Endothelial cell (in vitro differentiated cells): ENCODE measurements around the gene SUSD1. TPM values are rescaled to one million over a fixed set of nuclear protein-coding genes. Genes with fewer than 3 reads are reported as not detected.

Source experiments
- DNase-seq: peaks from one replicate; pipeline ENCODE4 v3.0.0; 2021; ENCODE audit warnings: low spot score
- H3K27ac Mint-ChIP-seq: one replicate; pipeline ENCODE4 v1.8.0; 2021; ENCODE audit warnings: mixed read lengths, inconsistent platforms; ENCODE audit not compliant: unreplicated experiment
- H3K27me3 Mint-ChIP-seq: one replicate; pipeline ENCODE4 v1.8.0; 2021; ENCODE audit warnings: mild to moderate bottlenecking, moderate library complexity, mixed read lengths, inconsistent platforms; ENCODE audit not compliant: unreplicated experiment
- H3K36me3 Mint-ChIP-seq: one replicate; pipeline ENCODE4 v1.8.0; 2021; ENCODE audit warnings: mild to moderate bottlenecking, low read depth, mixed read lengths, inconsistent platforms; ENCODE audit not compliant: unreplicated experiment
- H3K4me1 Mint-ChIP-seq: one replicate; pipeline ENCODE4 v1.8.0; 2021; ENCODE audit warnings: mild to moderate bottlenecking, mixed read lengths, inconsistent platforms; ENCODE audit not compliant: unreplicated experiment
- H3K4me3 Mint-ChIP-seq: one replicate; pipeline ENCODE4 v1.8.0; 2021; ENCODE audit warnings: mild to moderate bottlenecking, mixed read lengths, inconsistent platforms; ENCODE audit not compliant: unreplicated experiment
- H3K9me3 Mint-ChIP-seq: one replicate; pipeline ENCODE4 v1.8.0; 2021; ENCODE audit warnings: mixed read lengths, inconsistent platforms; ENCODE audit not compliant: unreplicated experiment
- CTCF ChIP-seq: fragments of 200-600 bp; sonication (generic); IDR thresholded peaks from one replicate; pipeline ENCODE4 v1.5.0; 2021; ENCODE audit warnings: antibody characterized with exemption; ENCODE audit not compliant: unreplicated experiment
- total RNA-seq: library from RNA; stranded (reverse); fragmentation: NEBNext Ultra II Directional; extraction: Animal tissue kit (Norgen Biotek cat#: 25700); gene quantifications from one replicate; pipeline ENCODE4 v1.2.1, GENCODE V29; 2021; ENCODE audit not compliant: unreplicated experiment

The SUSD1 gene
- total RNA-seq, 1 donor from 2014 or later: 5.7 TPM

GRCh38 chr9:112017878-112018277, 157.2 kb downstream of the SUSD1 start:
- Mint-ChIP-seq H3K36me3 (no peaks in the 10 kb centered on the region), H3K27ac (no peak overlapping the region), H3K9me3 (no peaks in the 10 kb centered on the region), H3K4me3 (no peak overlapping the region), H3K27me3 (no peaks in the 10 kb centered on the region), H3K4me1 (no peaks in the 10 kb centered on the region)
- no peak for DNase-seq
- no peak for TF ChIP-seq CTCF

- Mint-ChIP-seq H3K36me3 (no peaks in the 10 kb centered on the region), H3K9me3 (no peaks in the 10 kb centered on the region), H3K4me3 (no peak overlapping the region), H3K27ac (no peak overlapping the region), H3K4me1 (no peaks in the 10 kb centered on the region), H3K27me3 (no peaks in the 10 kb centered on the region)
- TF ChIP-seq CTCF: no peak
- no peak for DNase-seq
These were observed 159.4 kb downstream of the SUSD1 start for GRCh38 chr9:112015736-112016135.

- Mint-ChIP-seq H3K4me1 (no peaks in the 10 kb centered on the region), H3K36me3 (no peaks in the 10 kb centered on the region)
- DNase-seq: no peak
These were observed 159.9 kb downstream of the SUSD1 start for GRCh38 chr9:112015149-112015548.

GRCh38 chr9:112013266-112013665, 161.8 kb downstream of the SUSD1 start:
- no peak for DNase-seq
- no peak for TF ChIP-seq CTCF
- no peaks in the 10 kb centered on the region for H3K36me3 Mint-ChIP-seq

More at GRCh38 chr9:112015149-112015548, 159.9 kb downstream of the SUSD1 start:
- no peak for TF ChIP-seq CTCF
- Mint-ChIP-seq H3K27me3 (no peaks in the 10 kb centered on the region), H3K9me3 (no peaks in the 10 kb centered on the region), H3K4me3 (no peak overlapping the region), H3K27ac (no peak overlapping the region)

GRCh38 chr9:112012026-112012902, 162.8 kb downstream of the SUSD1 start:
- DNase-seq: no peak
- no peak overlapping the region for H3K27ac Mint-ChIP-seq
- no peaks in the 10 kb centered on the region for H3K36me3 Mint-ChIP-seq
- TF ChIP-seq CTCF: no peak
- no peaks in the 10 kb centered on the region for H3K4me1 Mint-ChIP-seq
- no peaks in the 10 kb centered on the region for H3K9me3 Mint-ChIP-seq
- no peak overlapping the region for H3K4me3 Mint-ChIP-seq
- no peaks in the 10 kb centered on the region for H3K27me3 Mint-ChIP-seq

More at GRCh38 chr9:112013266-112013665, 161.8 kb downstream of the SUSD1 start:
- no peaks in the 10 kb centered on the region for H3K4me1 Mint-ChIP-seq
- no peaks in the 10 kb centered on the region for H3K27me3 Mint-ChIP-seq
- no peaks in the 10 kb centered on the region for H3K9me3 Mint-ChIP-seq
- no peak overlapping the region for H3K27ac Mint-ChIP-seq
- no peak overlapping the region for H3K4me3 Mint-ChIP-seq
